HG03159 (cell line): Measurements from ENCODE around the gene CCT2.

Source experiments
- ATAC-seq: cut with Tn5 transposase; IDR thresholded peaks from one replicate; pipeline ENCODE4 v1.9.1; 2021; ENCODE audit warnings: mild to moderate bottlenecking, moderate library complexity; ENCODE audit not compliant: unreplicated experiment

The CCT2 gene

GRCh38 chr12:69639400-69640016, 54.2 kb downstream of the CCT2 start:
- peak; percentile 87 for ATAC-seq

GRCh38 chr12:69641546-69641945, 56.3 kb downstream of the CCT2 start:
- ATAC-seq, result no peak

DNA sequence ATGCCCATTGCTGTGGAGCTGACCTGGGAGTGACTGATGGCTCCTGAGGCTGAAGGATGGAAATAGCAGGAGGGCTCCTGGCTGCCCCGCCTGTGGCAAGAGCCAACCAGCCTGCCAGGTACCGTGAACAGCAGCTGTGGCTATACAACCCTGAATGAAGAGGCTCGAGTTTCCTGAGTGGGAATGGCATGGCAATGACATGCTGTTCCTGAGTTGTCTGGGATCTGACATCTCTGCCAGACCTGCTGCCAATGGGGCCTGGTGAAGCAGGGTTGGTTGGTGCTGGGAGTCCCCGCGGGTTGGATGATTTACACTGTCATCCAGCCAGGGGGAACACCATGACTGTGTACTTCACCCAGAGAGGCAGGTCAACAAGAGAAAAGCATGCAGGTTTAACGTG, 57.3 kb downstream of the CCT2 start:
- no peak for ATAC-seq

DNA sequence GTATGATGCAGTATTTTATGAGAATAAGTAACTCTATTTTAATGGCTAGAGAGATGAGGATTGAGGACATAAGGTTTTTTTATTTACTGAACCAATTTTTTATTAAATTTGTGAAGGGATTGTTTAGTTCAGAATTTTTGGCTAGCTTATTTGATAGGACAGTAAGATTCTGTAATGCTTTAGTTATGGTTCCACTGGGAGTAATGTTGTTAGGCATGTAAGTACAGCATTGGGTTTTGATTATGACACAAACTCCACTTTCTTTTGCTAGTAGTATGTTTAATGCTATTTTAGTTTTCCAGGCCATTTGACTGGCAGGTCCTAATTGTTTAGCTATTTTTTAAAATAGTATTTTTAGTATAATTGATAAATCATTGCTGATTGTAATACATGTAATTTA, 59.3 kb downstream of the CCT2 start:
- ATAC-seq, result no peak

GRCh38 chr12:69645031-69645430, 59.8 kb downstream of the CCT2 start:
- ATAC-seq, result no peak

- no peak for ATAC-seq
Measured at GRCh38 chr12:69647178-69647577, 61.9 kb downstream of the CCT2 start.

DNA sequence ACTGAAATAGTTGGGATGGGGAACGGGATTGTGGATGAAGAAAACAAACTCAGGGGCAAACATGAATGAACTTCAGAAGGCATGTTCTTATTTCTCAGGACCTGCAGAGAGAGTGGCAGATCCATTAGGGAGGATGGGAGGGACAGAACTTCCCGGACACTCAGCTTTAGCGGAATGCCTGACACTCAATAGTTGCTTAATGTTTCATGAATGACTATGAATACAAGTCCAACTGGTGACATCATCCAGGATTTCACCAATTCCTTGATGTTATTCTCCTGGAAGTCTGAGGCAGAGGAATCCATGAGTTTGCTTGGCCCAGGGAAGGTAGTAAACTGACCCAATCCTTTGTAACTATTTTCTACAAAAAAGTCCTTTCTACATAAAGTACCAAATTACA, 63.2 kb downstream of the CCT2 start:
- ATAC-seq, result no peak

GRCh38 chr12:69649529-69649928, 64.3 kb downstream of the CCT2 start:
- ATAC-seq, result no peak
